GM23338 (cell line): Measurements from ENCODE around the gene CLK3. TPM values are rescaled to one million over a fixed set of nuclear protein-coding genes. Genes with fewer than 3 reads are reported as not detected.

Source experiments
- ATAC-seq: fragments of 200-7000 bp; cut with Tn5 transposase; 3 replicates; pipeline ENCODE4 v1.9.1; 2020
- DNase-seq: peaks from one replicate; pipeline ENCODE4 v3.0.0-alpha.2; 2015; ENCODE audit warnings: low spot score
- H2AFZ ChIP-seq: fragments of 200-600 bp; sonication (generic); 2 replicates; pipeline ENCODE4 v1.8.0; 2016; ENCODE audit warnings: antibody characterized with exemption, mild to moderate bottlenecking, moderate library complexity
- H3F3A ChIP-seq: fragments of 200-600 bp; sonication (generic); replicated peaks from 2 replicates; pipeline ENCODE4 v1.8.0; 2017; ENCODE audit warnings: antibody characterized with exemption, mixed run types, low read depth
- H3K27ac ChIP-seq: fragments of 200-600 bp; sonication (generic); 2 replicates; pipeline ENCODE4 v1.6.1; 2016; ENCODE audit warnings: low read depth
- H3K27me3 ChIP-seq: fragments of 200-600 bp; sonication (generic); 2 replicates; pipeline ENCODE4 v1.8.0; 2016; ENCODE audit warnings: mild to moderate bottlenecking, mixed run types, moderate library complexity; ENCODE audit not compliant: insufficient read depth
- H3K36me3 ChIP-seq: fragments of 200-600 bp; sonication (generic); 2 replicates; pipeline ENCODE4 v1.8.0; 2016; ENCODE audit warnings: mild to moderate bottlenecking; ENCODE audit not compliant: insufficient read depth
- H3K4me1 ChIP-seq: fragments of 200-600 bp; sonication (generic); 2 replicates; pipeline ENCODE4 v1.8.0; 2016; ENCODE audit warnings: mild to moderate bottlenecking, moderate library complexity; ENCODE audit not compliant: insufficient read depth
- H3K4me2 ChIP-seq: fragments of 200-600 bp; sonication (generic); 2 replicates; pipeline ENCODE4 v1.7.1; 2017; ENCODE audit warnings: mixed run types
- H3K4me3 ChIP-seq: fragments of 200-600 bp; sonication (generic); 2 replicates; pipeline ENCODE4 v1.6.1; 2016; ENCODE audit warnings: mixed run types
- H3K79me2 ChIP-seq: fragments of 200-600 bp; sonication (generic); replicated peaks from 2 replicates; pipeline ENCODE4 v1.8.0; 2017; ENCODE audit warnings: mild to moderate bottlenecking; ENCODE audit not compliant: insufficient read depth
- H3K9me2 ChIP-seq: fragments of 200-600 bp; sonication (generic); 2 replicates; pipeline ENCODE4 v1.8.0; 2017; ENCODE audit not compliant: insufficient read depth
- H4K20me1 ChIP-seq: fragments of 200-600 bp; sonication (generic); replicated peaks from 2 replicates; pipeline ENCODE4 v1.8.0; 2017; ENCODE audit warnings: mild to moderate bottlenecking; ENCODE audit not compliant: insufficient read depth
- H3K27ac Mint-ChIP-seq: 2 replicates; pipeline ENCODE4 v1.8.0; 2020; ENCODE audit warnings: inconsistent platforms, mild to moderate bottlenecking, moderate library complexity, mixed read lengths
- H3K27me3 Mint-ChIP-seq: 3 replicates; pipeline ENCODE4 v1.8.0; 2022; ENCODE audit warnings: low read depth, mild to moderate bottlenecking, moderate library complexity, mixed read lengths, inconsistent platforms; ENCODE audit not compliant: insufficient read depth, poor library complexity
- H3K36me3 Mint-ChIP-seq: 3 replicates; pipeline ENCODE4 v1.8.0; 2021; ENCODE audit warnings: low read depth, mild to moderate bottlenecking, inconsistent platforms, moderate library complexity, mixed read lengths
- H3K4me1 Mint-ChIP-seq: 3 replicates; pipeline ENCODE4 v1.8.0; 2020; ENCODE audit warnings: mild to moderate bottlenecking, inconsistent platforms, mixed read lengths
- H3K4me3 Mint-ChIP-seq: 3 replicates; pipeline ENCODE4 v1.8.0; 2021; ENCODE audit warnings: moderate library complexity, mild to moderate bottlenecking, inconsistent platforms, mixed read lengths
- H3K9me3 Mint-ChIP-seq: 3 replicates; pipeline ENCODE4 v1.8.0; 2020; ENCODE audit warnings: moderate library complexity, mild to moderate bottlenecking, inconsistent platforms, mixed read lengths
- CREB1 ChIP-seq: fragments of 250-450 bp; sonication (Bioruptor Pico); IDR thresholded peaks from 2 replicates; pipeline ENCODE4 v1.5.0; 2020; ENCODE audit warnings: low read depth, mild to moderate bottlenecking, moderate library complexity
- CTCF ChIP-seq, 2 experiments: fragments of 200-600 bp in 1 of 2; sonication (generic) in 1 of 2; conservative IDR thresholded peaks; 2 replicates each; pipeline versions ENCODE4 v1.5.1 to v1.6.1; 2016 to 2017; ENCODE audit warnings: antibody characterized with exemption in 2 of 2, low read depth in 2 of 2, mild to moderate bottlenecking in 2 of 2, moderate library complexity in 1 of 2
- ETS1 ChIP-seq: IDR thresholded peaks from 2 replicates; pipeline ENCODE4 v1.6.1; 2016; ENCODE audit warnings: antibody characterized with exemption
- EZH2 ChIP-seq: fragments of 200-600 bp; sonication (generic); IDR thresholded peaks from one replicate; pipeline ENCODE4 v1.8.0; 2017; ENCODE audit warnings: antibody characterized with exemption, mild to moderate bottlenecking, low read depth; ENCODE audit not compliant: unreplicated experiment
- EZH2phosphoT487 ChIP-seq: fragments of 200-600 bp; sonication (generic); IDR thresholded peaks from one replicate; pipeline ENCODE4 v1.8.1; 2018; ENCODE audit warnings: antibody characterized with exemption; ENCODE audit not compliant: unreplicated experiment
- JUNB ChIP-seq: IDR thresholded peaks from one replicate; pipeline ENCODE4 v1.6.1; 2016; ENCODE audit warnings: antibody characterized with exemption; ENCODE audit not compliant: unreplicated experiment
- NANOG ChIP-seq: IDR thresholded peaks from 2 replicates; pipeline ENCODE4 v1.6.1; 2016; ENCODE audit warnings: antibody characterized with exemption, borderline replicate concordance
- POLR2AphosphoS5 ChIP-seq: IDR thresholded peaks from 2 replicates; pipeline ENCODE4 v1.6.1; 2016; ENCODE audit warnings: antibody characterized with exemption, low read depth
- REST ChIP-seq: IDR thresholded peaks from one replicate; pipeline ENCODE4 v1.6.1; 2018; ENCODE audit warnings: antibody characterized with exemption; ENCODE audit not compliant: unreplicated experiment
- STAT1 ChIP-seq: IDR thresholded peaks from one replicate; pipeline ENCODE4 v1.6.1; 2016; ENCODE audit warnings: antibody characterized with exemption; ENCODE audit not compliant: unreplicated experiment
- ZNF114 ChIP-seq: fragments of 250-450 bp; sonication (Bioruptor Pico); IDR thresholded peaks from 2 replicates; pipeline ENCODE4 v1.5.0; 2020; ENCODE audit warnings: mild to moderate bottlenecking, moderate library complexity
- ZNF331 ChIP-seq: fragments of 250-450 bp; sonication (Bioruptor Pico); IDR thresholded peaks from 2 replicates; pipeline ENCODE4 v1.5.0; 2020; ENCODE audit warnings: low read depth, mild to moderate bottlenecking, moderate library complexity
- polyA plus RNA-seq: library from polyadenylated mRNA; unstranded; fragments of >200 nt; fragmentation: Nextera tagmentation; extraction: Ambion mirVana; gene quantifications from 2 replicates; pipeline ENCODE4 v1.2.1, GENCODE V29; 2016
- total RNA-seq: library from RNA; depleted of rRNA; stranded (reverse); fragments of >200 nt; shearing (Covaris generic); gene quantifications from 2 replicates; pipeline ENCODE4 v1.2.3, GENCODE V29; 2014
- TF ChIP-seq, protein P1 (sequence below): fragments of 250-450 bp; sonication (Bioruptor Pico); IDR thresholded peaks from 2 replicates; pipeline ENCODE4 v1.5.0; 2020; ENCODE audit warnings: mild to moderate bottlenecking, moderate library complexity

CLK3 gene
- total and polyA plus RNA-seq, 2 experiments from 2014 or later = 40.7 to 67.7 TPM

GRCh38 chr15:74619916-74620635, 4.4 kb downstream of the CLK3 start:
- Histone ChIP-seq H2AFZ (no peak overlapping the region), H3K4me3 (no peak overlapping the region), H3K4me1 (peaks cover 11% of the 10 kb centered on the region), H3F3A (peaks cover 27% of the 10 kb centered on the region), H3K36me3 (peaks cover 14% of the 10 kb centered on the region; the same call in 1 of the 2 replicates), H3K79me2 (peaks cover 36% of the 10 kb centered on the region), H3K4me2 (no peak overlapping the region), H4K20me1 (peaks cover 37% of the 10 kb centered on the region), H3K27me3 (no peaks in the 10 kb centered on the region), H3K9me2 (no peaks in the 10 kb centered on the region), H3K27ac (no peak overlapping the region)
- H3K27me3 Mint-ChIP-seq = peaks cover 21% of the 10 kb centered on the region
- DNase-seq (no peak), ATAC-seq (no peak)
- no peak overlapping the region for H3K27ac Mint-ChIP-seq
- H3K4me1 Mint-ChIP-seq = peaks cover 27% of the 10 kb centered on the region
- TF ChIP-seq JUNB (no peak), EZH2 (no peak), ZNF114 (CRISPR knock-in tag) (no peak), EZH2phosphoT487 (no peak), POLR2AphosphoS5 (no peak), NANOG (no peak), REST (no peak), ETS1 (no peak), STAT1 (no peak), CTCF (conservative IDR thresholded peaks at IDR 0.05; ENCODE audit: low read depth in 2 of 2) (no peak), ZNF331 (CRISPR knock-in tag) (no peak), CREB1 (CRISPR knock-in tag) (no peak)
- TF ChIP-seq, protein P1, sequence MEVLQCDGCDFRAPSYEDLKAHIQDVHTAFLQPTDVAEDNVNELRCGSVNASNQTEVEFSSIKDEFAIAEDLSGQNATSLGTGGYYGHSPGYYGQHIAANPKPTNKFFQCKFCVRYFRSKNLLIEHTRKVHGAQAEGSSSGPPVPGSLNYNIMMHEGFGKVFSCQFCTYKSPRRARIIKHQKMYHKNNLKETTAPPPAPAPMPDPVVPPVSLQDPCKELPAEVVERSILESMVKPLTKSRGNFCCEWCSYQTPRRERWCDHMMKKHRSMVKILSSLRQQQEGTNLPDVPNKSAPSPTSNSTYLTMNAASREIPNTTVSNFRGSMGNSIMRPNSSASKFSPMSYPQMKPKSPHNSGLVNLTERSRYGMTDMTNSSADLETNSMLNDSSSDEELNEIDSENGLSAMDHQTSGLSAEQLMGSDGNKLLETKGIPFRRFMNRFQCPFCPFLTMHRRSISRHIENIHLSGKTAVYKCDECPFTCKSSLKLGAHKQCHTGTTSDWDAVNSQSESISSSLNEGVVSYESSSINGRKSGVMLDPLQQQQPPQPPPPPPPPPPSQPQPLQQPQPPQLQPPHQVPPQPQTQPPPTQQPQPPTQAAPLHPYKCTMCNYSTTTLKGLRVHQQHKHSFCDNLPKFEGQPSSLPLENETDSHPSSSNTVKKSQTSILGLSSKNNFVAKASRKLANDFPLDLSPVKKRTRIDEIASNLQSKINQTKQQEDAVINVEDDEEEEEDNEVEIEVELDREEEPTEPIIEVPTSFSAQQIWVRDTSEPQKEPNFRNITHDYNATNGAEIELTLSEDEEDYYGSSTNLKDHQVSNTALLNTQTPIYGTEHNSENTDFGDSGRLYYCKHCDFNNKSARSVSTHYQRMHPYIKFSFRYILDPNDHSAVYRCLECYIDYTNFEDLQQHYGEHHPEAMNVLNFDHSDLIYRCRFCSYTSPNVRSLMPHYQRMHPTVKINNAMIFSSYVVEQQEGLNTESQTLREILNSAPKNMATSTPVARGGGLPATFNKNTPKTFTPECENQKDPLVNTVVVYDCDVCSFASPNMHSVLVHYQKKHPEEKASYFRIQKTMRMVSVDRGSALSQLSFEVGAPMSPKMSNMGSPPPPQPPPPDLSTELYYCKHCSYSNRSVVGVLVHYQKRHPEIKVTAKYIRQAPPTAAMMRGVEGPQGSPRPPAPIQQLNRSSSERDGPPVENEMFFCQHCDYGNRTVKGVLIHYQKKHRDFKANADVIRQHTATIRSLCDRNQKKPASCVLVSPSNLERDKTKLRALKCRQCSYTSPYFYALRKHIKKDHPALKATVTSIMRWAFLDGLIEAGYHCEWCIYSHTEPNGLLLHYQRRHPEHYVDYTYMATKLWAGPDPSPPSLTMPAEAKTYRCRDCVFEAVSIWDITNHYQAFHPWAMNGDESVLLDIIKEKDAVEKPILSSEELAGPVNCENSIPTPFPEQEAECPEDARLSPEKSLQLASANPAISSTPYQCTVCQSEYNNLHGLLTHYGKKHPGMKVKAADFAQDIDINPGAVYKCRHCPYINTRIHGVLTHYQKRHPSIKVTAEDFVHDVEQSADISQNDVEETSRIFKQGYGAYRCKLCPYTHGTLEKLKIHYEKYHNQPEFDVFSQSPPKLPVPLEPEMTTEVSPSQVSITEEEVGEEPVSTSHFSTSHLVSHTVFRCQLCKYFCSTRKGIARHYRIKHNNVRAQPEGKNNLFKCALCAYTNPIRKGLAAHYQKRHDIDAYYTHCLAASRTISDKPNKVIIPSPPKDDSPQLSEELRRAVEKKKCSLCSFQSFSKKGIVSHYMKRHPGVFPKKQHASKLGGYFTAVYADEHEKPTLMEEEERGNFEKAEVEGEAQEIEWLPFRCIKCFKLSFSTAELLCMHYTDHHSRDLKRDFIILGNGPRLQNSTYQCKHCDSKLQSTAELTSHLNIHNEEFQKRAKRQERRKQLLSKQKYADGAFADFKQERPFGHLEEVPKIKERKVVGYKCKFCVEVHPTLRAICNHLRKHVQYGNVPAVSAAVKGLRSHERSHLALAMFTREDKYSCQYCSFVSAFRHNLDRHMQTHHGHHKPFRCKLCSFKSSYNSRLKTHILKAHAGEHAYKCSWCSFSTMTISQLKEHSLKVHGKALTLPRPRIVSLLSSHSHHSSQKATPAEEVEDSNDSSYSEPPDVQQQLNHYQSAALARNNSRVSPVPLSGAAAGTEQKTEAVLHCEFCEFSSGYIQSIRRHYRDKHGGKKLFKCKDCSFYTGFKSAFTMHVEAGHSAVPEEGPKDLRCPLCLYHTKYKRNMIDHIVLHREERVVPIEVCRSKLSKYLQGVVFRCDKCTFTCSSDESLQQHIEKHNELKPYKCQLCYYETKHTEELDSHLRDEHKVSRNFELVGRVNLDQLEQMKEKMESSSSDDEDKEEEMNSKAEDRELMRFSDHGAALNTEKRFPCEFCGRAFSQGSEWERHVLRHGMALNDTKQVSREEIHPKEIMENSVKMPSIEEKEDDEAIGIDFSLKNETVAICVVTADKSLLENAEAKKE = no peak
- H3K9me3 Mint-ChIP-seq = no peaks in the 10 kb centered on the region; the same call in 2 of the 3 replicates
- H3K36me3 Mint-ChIP-seq = peaks cover 59% of the 10 kb centered on the region
- no peak overlapping the region for H3K4me3 Mint-ChIP-seq
